HG03469 (cell line): ENCODE results near the gene OXNAD1.
A peak's percentile ranks its signal among the peaks of the same experiment; 100 is the strongest.

Experiments used
- ATAC-seq: cut with Tn5 transposase; IDR thresholded peaks from one replicate; pipeline ENCODE4 v1.9.1; 2021; ENCODE audit warnings: mild to moderate bottlenecking, moderate library complexity, moderate number of reproducible peaks; ENCODE audit not compliant: unreplicated experiment

Gene OXNAD1

GRCh38 chr3:16264708-16265454, at the start of gene OXNAD1, which contains the start of gene DPH3:
Gene OXNAD1, plus strand, starts transcription at chr3:16265212. Its CDS starts 5,741 bp downstream, at chr3:16270953.
Gene DPH3, minus strand, starts transcription at chr3:16264943. Its CDS starts 67 bp downstream, at chr3:16264876.
- peak; percentile 98 for ATAC-seq

- ATAC-seq = no peak
Observed at GRCh38 chr3:16216373-16216935, 48.6 kb upstream of the OXNAD1 start.

- ATAC-seq = no peak
Observed at GRCh38 chr3:16219777-16220176, 45.2 kb upstream of the OXNAD1 start.

- no peak for ATAC-seq
Observed at GRCh38 chr3:16221990-16222389, 43.0 kb upstream of the OXNAD1 start.

GRCh38 chr3:16222547-16222946, 42.5 kb upstream of the OXNAD1 start:
- no peak for ATAC-seq

GRCh38 chr3:16224325-16224724, 40.7 kb upstream of the OXNAD1 start:
- ATAC-seq = no peak

GRCh38 chr3:16227566-16227965, 37.4 kb upstream of the OXNAD1 start:
- no peak for ATAC-seq

- no peak for ATAC-seq
Observed at GRCh38 chr3:16229681-16230080, 35.3 kb upstream of the OXNAD1 start.

- no peak for ATAC-seq
Observed at GRCh38 chr3:16231983-16232382, 33.0 kb upstream of the OXNAD1 start.

- no peak for ATAC-seq
Observed at GRCh38 chr3:16233806-16234205, 31.2 kb upstream of the OXNAD1 start.

GRCh38 chr3:16234281-16234680, 30.7 kb upstream of the OXNAD1 start:
- no peak for ATAC-seq

GRCh38 chr3:16236030-16236639, 28.9 kb upstream of the OXNAD1 start:
- no peak for ATAC-seq

GRCh38 chr3:16236856-16237393, 28.1 kb upstream of the OXNAD1 start:
- no peak for ATAC-seq

- ATAC-seq = no peak
Observed at GRCh38 chr3:16239086-16239770, 25.8 kb upstream of the OXNAD1 start.

GRCh38 chr3:16239780-16240179, 25.2 kb upstream of the OXNAD1 start:
- ATAC-seq = no peak

- no peak for ATAC-seq
Observed at GRCh38 chr3:16240229-16241023, 24.6 kb upstream of the OXNAD1 start.

GRCh38 chr3:16241225-16241624, 23.8 kb upstream of the OXNAD1 start:
- ATAC-seq = no peak

GRCh38 chr3:16242177-16242576, 22.8 kb upstream of the OXNAD1 start:
- no peak for ATAC-seq

GRCh38 chr3:16243706-16244490, 21.1 kb upstream of the OXNAD1 start:
- ATAC-seq = no peak

- ATAC-seq = no peak
Observed at GRCh38 chr3:16245609-16246008, 19.4 kb upstream of the OXNAD1 start.
